NCI-H1417 (cell line): Measurements from ENCODE around the gene PRMT7.

Experiments used
- DNase-seq, 3 experiments: peaks; one replicate each; lab custom pipeline; 2025; lab: John Stamatoyannopoulos, UW

PRMT7 gene

DNA sequence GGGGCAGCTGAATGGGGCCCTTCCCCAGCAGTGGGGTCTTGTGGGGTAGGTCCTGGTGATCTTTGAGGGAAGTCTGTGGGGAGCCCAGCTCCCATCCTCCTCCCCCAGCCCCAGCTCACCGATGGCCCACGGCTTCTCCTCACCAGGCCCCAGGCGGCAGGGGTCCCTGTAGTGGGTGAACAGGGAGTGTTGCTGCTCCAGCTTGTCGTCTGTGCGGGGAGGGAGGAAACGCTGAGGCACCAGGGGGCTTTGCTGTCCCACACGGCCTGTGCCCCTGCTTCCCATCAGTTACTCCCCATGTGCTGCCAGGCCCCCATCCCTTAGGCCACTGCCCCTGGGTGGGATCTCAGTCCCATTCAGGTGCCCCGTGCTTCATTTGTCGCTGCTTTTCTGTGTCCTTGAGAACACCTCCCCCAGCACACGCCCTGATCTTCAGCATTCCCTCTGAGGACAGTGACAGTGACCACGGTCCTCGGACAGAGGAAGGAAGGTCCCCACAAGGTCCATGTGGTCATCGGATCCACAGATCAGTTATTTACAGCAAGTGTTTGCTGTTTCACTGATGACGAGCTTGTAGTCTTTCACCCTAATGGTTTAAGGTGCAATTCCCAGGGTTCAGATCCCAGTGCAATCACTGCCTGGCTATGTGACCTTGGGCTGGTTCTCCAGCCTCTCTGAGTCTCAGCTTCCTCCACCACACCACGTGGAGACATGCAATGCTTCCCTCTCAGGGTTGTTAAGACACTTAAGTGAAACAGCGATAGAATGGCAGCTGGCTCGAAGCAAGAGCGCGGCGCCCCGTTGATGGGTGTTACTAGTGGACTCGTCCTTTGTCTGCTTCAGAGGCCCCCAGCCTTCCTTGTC is 53.1 kb downstream of the PRMT7 start:
- DNase-seq: peak in 1 of 3 experiments; percentile 6

DNA sequence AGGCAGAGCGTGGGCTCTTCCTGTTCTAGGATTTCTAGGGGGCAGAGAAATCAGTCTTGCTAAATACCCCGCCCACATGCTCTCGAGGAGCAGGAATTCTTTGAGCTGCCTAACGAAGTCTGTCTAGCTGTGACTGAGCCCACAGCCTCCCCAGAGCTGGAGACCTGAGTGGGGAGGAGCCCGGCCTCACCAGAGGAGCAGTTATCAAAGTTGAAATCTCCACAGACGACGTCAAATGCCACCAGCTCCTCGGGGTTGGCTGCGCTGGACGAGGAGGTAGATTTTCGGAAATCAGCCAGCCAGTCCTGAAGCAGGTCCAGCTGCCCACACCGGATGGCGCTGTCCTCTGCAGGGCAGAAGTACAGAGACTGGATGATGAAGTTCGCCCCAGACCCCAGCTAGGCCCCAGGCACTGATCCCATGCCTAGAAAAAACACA is 53.8 kb downstream of the PRMT7 start:
- DNase-seq: no peak

DNA sequence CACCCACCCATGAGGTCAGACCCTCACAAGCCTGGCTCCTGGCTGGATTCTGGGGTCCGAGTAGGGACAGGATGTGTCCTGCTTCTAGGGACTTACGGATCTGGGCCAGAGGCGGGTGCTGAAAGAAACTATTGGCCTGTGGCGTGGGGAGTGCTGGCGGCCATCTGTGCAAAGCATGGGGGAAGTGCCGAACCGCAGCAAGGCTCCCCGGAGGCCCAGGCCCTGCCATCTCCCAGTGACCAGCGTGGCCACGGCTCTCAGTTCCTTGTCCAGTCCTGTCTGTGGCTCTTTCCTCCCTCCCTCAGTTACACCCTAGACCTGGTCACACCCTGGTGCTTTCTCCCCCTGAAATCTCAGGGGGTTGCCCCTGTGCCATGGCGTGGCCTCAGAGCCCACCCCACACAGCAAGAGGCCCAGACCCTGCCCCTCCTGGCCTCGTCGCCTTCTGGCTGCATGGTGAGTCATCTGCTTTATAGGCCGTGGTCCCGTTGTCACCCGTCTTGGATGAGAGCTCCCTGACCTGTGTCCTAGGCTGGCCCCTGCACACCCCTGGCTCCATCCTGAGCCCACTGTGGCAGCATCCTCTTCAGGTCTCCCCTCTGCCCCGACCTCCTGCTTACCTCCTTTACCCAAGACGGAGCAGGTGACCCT is 54.5 kb downstream of the PRMT7 start:
- DNase-seq: no peak

- no peak for DNase-seq
These were observed 55.2 kb downstream of the PRMT7 start for GRCh38 chr16:68366062-68366461.

DNA sequence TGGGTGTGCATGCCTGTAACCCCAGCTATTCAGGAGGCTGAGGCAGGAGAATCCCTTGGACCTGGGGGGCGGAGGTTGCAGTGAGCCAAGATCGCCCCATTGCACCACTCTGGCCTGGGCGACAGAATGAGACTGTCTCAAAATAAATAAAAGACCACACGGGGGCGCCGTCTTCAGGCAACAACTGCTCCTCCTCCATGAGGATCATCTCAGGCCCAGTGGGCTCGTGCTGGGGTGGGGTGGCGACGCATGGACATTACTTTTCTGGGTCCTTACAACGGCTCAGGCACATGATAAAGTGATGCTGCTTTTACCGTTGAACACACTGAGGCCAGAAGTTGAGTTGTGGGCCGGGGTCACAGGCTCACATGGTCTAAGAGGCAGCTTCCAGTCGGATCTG is 56.2 kb downstream of the PRMT7 start:
- DNase-seq: peak; percentile 9 to 44 (median 31)

DNA sequence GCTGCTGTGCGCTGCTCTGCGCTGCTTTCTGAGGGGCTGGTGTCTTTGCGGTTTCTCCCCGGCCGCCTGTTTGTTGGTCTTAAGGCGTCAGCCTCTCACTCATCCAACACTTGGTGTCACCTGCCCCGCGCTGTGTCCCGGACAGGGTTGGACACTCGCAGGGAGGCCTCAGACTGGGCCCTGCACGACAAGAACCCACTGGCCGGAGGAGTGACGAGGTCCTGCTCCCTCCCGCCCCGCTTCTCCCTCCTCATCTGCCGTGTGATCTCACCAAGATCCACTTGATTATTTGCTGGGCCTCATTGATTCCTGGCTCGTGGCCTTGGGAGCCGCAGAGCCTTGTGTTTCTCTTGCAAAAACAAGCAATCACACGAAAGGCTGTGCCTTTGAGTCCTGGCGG is 56.6 kb downstream of the PRMT7 start:
- no peak for DNase-seq

DNA sequence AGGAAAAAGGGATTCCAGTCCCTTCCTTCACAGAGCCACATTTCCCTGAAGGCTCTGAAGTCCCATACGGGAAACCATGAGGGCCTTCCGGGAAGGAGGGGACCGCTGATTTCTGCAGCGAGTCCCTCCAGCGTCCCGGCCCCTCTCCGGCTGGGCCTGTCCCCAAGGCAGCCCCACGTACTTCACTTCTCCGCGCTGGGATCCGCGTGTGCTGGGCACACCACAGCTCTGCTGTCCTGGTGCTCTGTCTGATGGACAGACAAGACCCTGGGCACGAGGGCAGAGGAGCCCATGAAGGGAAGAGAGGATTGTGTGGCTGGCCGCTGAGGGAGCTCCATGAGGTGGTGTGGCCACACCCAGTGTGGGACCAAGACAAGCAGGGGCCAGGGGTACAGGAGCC is 57.1 kb downstream of the PRMT7 start:
- no peak for DNase-seq

- DNase-seq: no peak
These were observed 57.6 kb downstream of the PRMT7 start for GRCh38 chr16:68368301-68368888.

- no peak for DNase-seq
These were observed 58.3 kb downstream of the PRMT7 start for GRCh38 chr16:68369168-68369567.

DNA sequence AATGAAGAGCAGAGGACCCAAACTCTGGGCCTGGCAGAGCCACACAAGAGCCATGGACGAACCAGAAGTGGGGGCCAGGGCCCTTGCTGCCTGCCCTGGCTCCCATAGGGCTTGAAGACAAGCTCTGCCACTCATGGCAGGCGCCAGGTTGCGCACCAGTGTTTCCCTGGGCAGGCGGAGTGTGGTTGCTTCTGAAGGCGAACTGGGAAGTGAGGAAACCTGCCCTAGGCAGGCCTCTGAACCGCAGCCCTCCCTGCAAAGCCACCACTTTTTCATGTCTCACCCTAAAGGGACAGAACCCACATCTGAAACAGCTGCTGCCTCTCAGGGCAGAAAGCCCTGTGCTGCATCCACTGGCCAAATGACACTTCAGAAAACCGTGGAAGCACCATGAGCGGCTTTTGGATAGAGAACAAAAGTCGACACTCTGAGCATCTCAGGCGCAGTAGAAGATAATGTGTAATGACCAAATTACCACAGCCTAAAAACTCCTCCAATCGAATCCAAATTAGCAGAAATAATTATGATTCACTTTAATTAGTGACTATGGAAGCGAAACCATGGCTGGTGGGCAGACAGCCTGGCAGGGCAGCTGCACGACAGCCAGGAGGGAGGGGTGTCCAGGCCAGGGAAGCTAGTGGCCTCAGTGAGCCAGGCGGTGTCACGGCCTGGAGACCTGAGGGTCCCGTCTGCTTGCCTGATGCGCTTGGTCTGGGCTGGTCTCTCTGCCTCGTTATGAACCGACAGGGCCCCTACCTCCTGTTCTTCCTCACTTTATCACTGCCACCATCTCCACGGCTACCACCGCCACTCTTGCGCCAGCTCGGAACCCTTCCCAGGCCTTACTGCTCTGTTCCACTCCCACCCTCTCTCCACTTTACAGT is 59.1 kb downstream of the PRMT7 start:
- DNase-seq: peak; percentile 19 to 33 (median 24)

GRCh38 chr16:68370581-68371275 is 59.9 kb downstream of the PRMT7 start:
- DNase-seq: peak in 2 of 3 experiments; percentile 57 to 77

- DNase-seq: no peak
These were observed 60.4 kb downstream of the PRMT7 start for GRCh38 chr16:68371276-68371651.

DNA sequence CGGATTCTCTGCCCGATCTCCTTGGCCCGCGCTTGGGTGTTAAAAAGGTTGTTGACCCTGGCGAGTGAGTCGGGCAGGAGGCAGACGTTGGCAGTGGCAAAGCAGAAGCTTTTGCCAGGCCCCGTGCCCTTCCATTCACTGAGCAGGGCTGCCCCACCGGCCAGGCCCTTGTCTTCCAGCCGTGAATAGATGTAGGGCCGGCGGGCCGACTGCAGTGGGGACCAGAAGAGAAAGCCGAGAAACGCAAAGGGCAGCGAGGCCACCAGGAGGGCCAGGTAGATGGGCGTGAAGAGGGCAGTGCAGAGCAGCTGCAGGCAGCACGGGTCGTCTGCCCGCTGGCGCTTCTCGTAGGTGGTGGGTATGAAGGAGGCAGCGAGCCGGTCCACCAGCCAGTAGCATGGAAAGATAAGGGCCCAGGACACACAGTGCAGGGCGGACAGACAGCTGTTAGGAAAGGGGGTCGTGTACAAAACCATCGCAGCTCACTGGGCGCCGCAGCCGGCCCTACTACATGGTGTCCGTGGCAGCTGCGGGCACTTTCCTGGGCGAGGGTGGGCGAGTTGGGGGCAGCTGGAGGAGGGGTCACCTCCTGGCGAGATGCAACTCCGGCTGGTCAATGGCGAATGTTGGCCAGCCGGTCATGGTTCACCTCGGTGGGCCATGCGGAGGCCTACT is 61.0 kb downstream of the PRMT7 start:
- DNase-seq: no peak

DNA sequence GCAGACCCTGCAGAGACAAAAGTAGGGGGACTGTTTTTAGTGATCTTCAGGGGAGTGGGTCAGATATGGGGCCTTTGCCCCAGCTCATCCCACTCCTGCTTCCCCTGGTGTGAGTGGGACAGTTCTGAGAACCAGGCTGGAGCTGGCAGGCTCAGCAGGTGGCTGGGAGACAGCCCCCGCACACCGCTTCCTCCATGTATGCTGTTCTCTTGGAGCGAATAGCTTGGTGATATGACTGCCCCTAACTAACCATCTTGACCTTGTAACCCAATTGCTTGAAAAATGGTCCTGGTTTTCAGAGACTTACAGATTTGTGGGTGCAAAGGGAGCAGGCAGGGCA is 61.5 kb downstream of the PRMT7 start:
- no peak for DNase-seq

DNA sequence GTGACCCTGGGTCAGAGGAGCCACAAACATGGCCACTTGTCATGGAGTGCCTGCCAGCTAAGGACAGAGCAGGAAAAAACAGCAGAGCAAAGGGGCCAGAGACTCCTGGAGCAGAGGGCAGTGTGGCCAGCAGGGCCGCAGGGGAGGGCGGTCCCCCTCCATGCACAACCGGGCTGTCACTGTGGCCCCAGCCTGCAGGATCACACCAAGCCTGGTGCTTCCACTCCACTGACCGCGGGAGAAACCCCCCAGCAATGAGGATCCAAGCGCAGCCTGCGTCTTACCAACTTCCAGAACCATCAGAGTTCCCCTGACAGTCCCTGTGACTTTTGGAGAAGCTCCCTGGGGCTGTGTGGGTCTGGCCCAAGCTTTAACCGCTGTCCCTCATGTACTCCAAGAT is 62.0 kb downstream of the PRMT7 start:
- DNase-seq: no peak

GRCh38 chr16:68373528-68374245 is 62.9 kb downstream of the PRMT7 start:
- no peak for DNase-seq

DNA sequence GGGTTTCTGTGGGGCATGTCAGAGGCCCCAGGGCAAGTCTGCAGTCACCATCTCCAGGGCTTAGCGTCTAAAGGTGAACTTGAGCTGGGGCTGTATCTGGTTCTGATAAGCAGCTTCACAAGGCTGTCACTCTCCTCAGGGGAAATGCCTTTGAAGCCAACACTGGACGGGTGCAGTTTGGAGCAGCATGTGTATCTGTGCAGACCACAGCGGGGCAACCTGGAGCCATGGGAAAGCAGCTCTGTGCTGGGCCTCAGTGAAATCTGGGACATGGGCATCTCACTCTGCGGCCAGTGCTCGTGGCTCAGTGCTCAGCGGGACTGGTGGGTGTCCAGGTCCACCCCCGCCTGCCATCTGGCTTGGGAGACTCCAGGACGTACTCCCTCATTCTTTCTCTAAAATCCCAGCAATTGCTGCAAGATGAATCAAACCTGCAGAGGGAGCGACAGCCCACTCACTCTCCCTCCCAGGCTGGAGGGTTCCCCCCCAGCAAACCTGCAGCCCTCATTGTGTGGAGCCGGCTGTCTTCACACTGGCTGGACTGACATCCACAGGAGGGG is 63.5 kb downstream of the PRMT7 start:
- DNase-seq: no peak

DNA sequence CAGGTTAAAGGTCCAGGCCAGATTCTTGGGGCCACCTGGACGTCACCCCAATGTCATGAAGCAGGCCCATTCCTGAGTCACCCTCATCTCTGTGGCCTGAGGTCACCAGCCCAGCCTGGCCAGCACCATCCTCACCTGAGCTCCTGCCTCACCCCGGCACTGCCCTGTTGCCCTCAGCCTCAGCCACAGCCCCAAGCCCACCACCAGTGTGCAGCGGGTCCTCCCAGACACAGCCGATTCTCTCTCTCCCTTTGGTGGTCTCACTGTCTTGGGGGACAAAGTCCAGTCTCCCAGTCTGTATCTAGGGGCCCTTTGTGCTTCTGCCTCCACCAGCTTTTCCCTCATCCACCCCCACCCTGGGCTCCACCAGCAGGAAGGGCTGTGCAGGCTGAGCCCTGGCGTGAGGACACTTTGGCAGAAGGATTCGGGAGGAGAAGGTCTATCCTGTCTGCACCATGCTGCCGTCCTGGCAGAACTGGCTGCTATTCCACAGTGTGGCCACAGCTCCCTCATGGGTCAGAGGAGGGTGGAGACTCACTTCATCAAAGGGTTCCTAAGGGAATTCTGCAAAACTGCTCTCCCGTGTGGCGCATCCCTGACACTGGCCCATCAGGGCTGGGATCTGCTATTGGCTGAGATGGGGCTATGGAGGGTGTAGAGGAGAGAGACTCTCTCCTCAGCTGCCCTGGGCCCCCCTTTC is 64.3 kb downstream of the PRMT7 start:
- peak in 1 of 3 experiments; percentile 17 for DNase-seq

- DNase-seq: peak in 2 of 3 experiments; percentile 40 to 65
These were observed 65.2 kb downstream of the PRMT7 start for GRCh38 chr16:68375801-68376536.
